AG04450 (cell line): ENCODE results near the gene OR8B12. TPM values are rescaled to one million over a fixed set of nuclear protein-coding genes. Genes with fewer than 3 reads are reported as not detected.
"Not testable (repeated sequence)": the region's sequence is repeated elsewhere in the genome, so short reads cannot be mapped to it uniquely, and the experiment has no call there.

Experiments used
- CTCF ChIA-PET: fragments of 300-600, 350-600 bp; formaldehyde crosslinking; extraction: SDS; loops from one replicate; lab custom pipeline; 2022; ENCODE audit warnings: antibody characterized with exemption, inconsistent platforms; lab: Charles Lee
- POLR2A ChIA-PET: fragments of 350-600 bp; formaldehyde crosslinking; extraction: SDS; loops from one replicate; lab custom pipeline; 2021; ENCODE audit warnings: antibody characterized with exemption, inconsistent platforms; lab: Yijun Ruan, JAX
- DNase-seq: peaks from one replicate; pipeline ENCODE4 v3.0.0-alpha.2; 2011; ENCODE audit warnings: low read depth, low spot score
- H3K27ac ChIP-seq: one replicate; pipeline ENCODE4 v1.5.1; 2012; ENCODE audit warnings: low read depth, low read length, control low read depth
- H3K27me3 ChIP-seq: one replicate; pipeline ENCODE4 v1.6.0; 2012; ENCODE audit warnings: low read length; ENCODE audit not compliant: control insufficient read depth, insufficient read depth
- H3K4me3 ChIP-seq: 2 replicates; pipeline ENCODE4 v1.5.1; 2011; ENCODE audit warnings: mild to moderate bottlenecking, low read depth, low read length, control low read depth
- H3K9me3 ChIP-seq: 2 replicates; pipeline ENCODE4 v1.5.1; 2012; ENCODE audit warnings: low read length; ENCODE audit not compliant: control insufficient read depth, insufficient read depth
- CTCF ChIP-seq: IDR thresholded peaks from 2 replicates; pipeline ENCODE4 v1.5.1; 2011; ENCODE audit warnings: low read depth, low read length, control low read depth, inconsistent platforms
- polyA plus RNA-seq: library from polyadenylated mRNA; depleted of rRNA; stranded (reverse); fragments of >200 nt; gene quantifications from 2 replicates; pipeline ENCODE4 v1.2.3, GENCODE V29; 2011

OR8B12 gene
- polyA plus RNA-seq, 1 experiment, result not detected

GRCh38 chr11:124517314-124517713, 26.1 kb downstream of the OR8B12 start:
- peaks cover 11% of the 10 kb centered on the region for H3K27me3 ChIP-seq
- POLR2A ChIA-PET, result no interaction called here
- no peak overlapping the region for H3K27ac ChIP-seq
- H3K4me3 ChIP-seq, result no peak overlapping the region
- no peaks in the 10 kb centered on the region for H3K9me3 ChIP-seq
- no peak for DNase-seq
- CTCF ChIA-PET, result no interaction called here
- TF ChIP-seq CTCF, result no peak

GRCh38 chr11:124514675-124515074, 28.8 kb downstream of the OR8B12 start:
- H3K27ac ChIP-seq, POLR2A ChIA-PET, H3K9me3 ChIP-seq, CTCF ChIA-PET, DNase-seq, H3K4me3 ChIP-seq: not testable (repeated sequence)
- H3K27me3 ChIP-seq, result peaks cover 11% of the 10 kb centered on the region

- POLR2A ChIA-PET, result no interaction called here
- DNase-seq, result no peak
- TF ChIP-seq CTCF, result no peak
- Histone ChIP-seq H3K4me3 (no peak overlapping the region), H3K27ac (no peak overlapping the region), H3K9me3 (no peaks in the 10 kb centered on the region), H3K27me3 (peaks cover 11% of the 10 kb centered on the region)
- CTCF ChIA-PET, result no interaction called here
Observed at GRCh38 chr11:124514131-124514530, 29.3 kb downstream of the OR8B12 start.

GRCh38 chr11:124511745-124512144, 31.7 kb downstream of the OR8B12 start:
- CTCF ChIA-PET, result interaction anchor here (1.2 kb wide), 1 partner anchor 109 kb away, joined by 4 read pairs; no protein-coding TSS in a partner anchor
- H3K9me3 ChIP-seq, result no peaks in the 10 kb centered on the region
- TF ChIP-seq CTCF, result no peak
- no peak overlapping the region for H3K27ac ChIP-seq
- POLR2A ChIA-PET, result no interaction called here
- no peaks in the 10 kb centered on the region for H3K27me3 ChIP-seq
- DNase-seq, result no peak
- H3K4me3 ChIP-seq, result no peak overlapping the region

GRCh38 chr11:124510279-124510678, 33.2 kb downstream of the OR8B12 start:
- no peak overlapping the region for H3K27ac ChIP-seq
- TF ChIP-seq CTCF, result no peak
- no peaks in the 10 kb centered on the region for H3K9me3 ChIP-seq
- no peak for DNase-seq
- ChIA-PET CTCF (interaction anchor here (0.6 kb wide), 1 partner anchor 253 kb away, joined by 3 read pairs; no protein-coding TSS in a partner anchor), POLR2A (no interaction called here)
- H3K27me3 ChIP-seq, result no peaks in the 10 kb centered on the region
- H3K4me3 ChIP-seq, result no peak overlapping the region

GRCh38 chr11:124499711-124500110, 43.7 kb downstream of the OR8B12 start:
- no peaks in the 10 kb centered on the region for H3K9me3 ChIP-seq
- CTCF ChIA-PET, result no interaction called here
- no peak overlapping the region for H3K4me3 ChIP-seq
- no peak for DNase-seq
- H3K27ac ChIP-seq, result no peak overlapping the region
- no peak for TF ChIP-seq CTCF
- no peaks in the 10 kb centered on the region for H3K27me3 ChIP-seq
- POLR2A ChIA-PET, result no interaction called here
